NCI-H2029 treated with DMSO at 0.1 percent for 48 hours (cell line): ENCODE measurements around the gene CCAR1.
"Not testable (repeated sequence)": the region's sequence is repeated elsewhere in the genome, so short reads cannot be mapped to it uniquely, and the experiment has no call there.

Source experiments
- DNase-seq: peaks from one replicate; lab custom pipeline; 2025; lab: John Stamatoyannopoulos, UW

Gene CCAR1

DNA sequence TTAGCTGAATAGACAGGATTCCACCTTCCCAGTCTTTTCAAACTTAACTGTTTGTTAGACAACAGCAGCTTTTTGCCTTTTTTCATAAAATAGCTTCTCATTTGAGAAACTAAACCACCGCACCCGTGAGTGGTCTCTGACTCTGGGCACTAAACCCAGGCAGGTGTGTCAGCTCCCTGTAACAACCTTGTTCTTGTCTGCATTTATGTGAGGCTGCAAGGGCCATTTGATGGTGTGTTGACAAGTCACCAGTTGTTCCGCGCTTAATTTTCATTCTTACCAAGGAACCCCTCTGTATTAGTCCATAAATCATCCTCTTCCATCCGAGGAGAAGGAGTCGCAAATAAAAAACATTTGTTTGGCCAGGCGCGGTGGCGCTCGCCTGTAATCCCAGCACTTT is 107.8 kb downstream of the CCAR1 start:
- DNase-seq = no peak

DNA sequence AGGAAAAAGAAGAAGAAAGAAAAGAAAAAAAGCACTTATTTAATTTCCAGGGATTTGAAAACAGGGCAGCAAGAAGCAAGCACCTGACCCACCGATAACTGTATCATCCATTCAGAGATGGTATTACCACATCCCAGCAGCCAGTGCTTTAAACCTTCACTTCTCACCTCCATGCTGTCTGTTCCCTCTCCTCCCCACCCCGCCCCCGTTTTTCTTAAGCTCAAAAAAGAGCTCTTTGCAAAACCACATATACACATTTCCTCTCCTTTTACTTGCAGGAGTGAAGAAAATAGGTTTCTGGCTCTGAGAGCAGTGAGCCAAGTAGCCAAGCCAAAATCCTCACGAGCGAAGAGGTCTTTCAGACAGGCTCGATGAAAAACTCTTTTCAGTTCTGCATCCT is 108.5 kb downstream of the CCAR1 start:
- no peak for DNase-seq

DNA sequence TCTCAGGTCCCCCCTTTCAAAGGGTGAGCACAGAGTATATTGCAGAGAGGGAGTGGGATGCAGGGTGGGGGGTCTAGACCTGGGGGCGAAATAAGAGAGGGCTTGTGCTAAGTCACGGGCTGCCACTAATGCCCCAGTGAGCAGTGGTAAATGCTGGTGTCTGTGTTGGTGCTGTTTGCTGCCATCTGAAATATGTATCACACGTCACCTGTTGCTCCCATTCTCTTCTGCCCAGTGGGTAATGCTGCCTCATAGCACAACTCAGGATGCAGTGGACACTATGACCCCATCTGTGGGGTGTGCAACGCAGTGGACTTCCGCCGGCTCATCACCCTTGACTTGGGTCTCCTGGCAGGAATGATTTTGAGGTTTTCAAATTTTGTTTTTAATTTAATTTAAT is 108.9 kb downstream of the CCAR1 start:
- DNase-seq = no peak

DNA sequence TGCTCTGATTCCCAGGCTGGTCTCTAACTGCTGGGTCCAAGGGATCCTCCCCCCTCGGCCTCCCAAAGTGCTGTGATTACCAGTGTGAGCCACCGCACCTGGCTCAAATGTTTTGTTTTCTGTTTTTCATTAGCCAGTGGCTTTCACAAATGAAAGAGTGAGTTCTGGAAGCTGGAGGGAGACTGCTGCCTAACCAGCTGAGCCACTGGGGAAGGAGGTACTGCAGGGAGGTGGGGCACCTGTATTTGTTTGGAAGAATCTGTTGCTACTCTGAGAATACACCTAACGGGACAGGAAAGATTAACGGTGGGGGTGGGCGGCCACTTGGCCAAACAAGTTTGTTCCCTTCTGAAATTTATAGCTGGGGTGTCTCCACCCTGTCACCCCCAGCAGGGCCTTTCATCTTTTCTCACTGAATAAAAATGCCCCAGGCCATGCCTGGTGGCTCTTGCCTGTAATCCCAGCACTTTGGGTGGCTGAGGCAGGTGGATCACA is 111.0 kb downstream of the CCAR1 start:
- no peak for DNase-seq

DNA sequence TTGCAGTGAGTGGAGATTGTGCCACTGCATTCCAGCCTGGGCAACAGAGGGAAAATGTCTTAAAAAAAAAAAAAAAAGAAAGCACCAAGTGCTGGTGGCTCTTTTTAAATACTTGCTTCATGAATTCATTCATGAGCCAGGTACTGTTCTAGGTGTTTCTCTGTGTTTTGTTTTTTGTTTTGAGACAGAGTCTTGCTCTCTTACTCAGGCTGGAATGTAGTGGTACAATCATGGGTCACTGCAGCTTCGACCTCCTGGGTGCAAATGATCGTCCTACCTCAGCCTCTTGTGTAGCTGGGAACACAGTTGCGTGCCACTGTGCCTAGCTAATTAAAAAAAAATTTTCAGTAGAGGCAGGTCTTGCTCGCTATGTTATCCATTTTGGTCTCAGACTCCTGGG is 111.6 kb downstream of the CCAR1 start:
- no peak for DNase-seq

DNA sequence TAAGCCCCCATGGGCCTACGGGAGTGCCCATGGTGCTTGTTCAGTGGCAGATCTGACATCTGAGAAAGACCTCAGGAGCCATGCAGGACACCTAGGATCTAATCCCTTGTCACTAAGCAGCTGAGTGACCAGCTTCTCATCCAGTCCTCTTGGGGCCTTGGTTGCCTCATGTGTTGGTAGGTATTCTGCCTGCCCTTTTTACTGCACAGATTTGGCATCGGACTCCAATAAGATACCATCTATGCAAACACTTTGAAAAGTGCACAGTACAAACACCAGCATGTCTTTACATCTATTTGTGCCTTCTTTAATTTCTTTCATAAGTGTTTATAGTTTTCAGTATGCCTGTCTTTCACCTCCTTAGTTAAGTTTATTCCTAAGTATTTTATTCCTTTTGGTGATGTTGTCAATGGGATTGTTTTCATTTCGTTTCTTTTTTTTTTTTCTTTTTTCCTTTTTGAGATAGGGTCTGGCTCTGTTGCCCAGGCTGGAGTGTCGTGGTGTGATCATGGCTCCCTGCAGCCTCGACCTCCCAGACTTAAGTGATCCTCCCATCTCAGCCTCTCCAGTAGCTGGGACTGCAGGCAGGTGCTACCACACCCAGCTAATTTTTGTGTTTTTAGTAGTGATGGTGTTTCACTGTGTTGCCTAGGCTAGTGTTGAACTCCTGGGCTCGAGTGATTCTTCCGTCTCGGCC is 116.7 kb downstream of the CCAR1 start:
- DNase-seq = no peak

DNA sequence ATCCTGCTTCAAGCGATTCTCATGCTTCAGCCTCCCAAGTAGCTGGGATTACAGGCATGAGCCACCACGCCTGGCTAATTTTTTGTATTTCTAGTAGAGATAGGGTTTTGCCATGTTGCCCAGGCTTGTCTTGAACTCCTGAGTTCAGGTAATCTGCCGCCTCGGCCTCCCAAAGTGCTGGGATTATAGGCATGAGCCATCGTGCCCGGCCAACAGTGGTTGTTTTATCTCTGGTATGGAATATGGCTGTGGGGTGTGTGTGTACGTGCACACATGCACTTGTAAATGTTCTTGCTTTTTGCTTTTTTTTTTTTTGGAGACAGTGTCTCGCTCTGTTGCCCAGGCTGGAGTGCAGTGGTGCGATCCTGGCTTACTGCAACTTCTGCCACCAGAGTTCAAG is 119.6 kb downstream of the CCAR1 start:
- not testable (repeated sequence) for DNase-seq
